ENCODE data around the gene PROCR.

GRCh38 chr20:35171753-35172433, at the start of gene PROCR:
- no peak for TF ChIP-seq CTCF (IDR thresholded peaks at IDR 0.05; ENCODE audit: poor library complexity, severe bottlenecking)
- TF ChIP-seq RAD21 (conservative IDR thresholded peaks at IDR 0.05): no peak
- no peak for TF ChIP-seq SMC3 (conservative IDR thresholded peaks at IDR 0.05; ENCODE audit: poor library complexity)
- no peak for TF ChIP-seq EP300 (conservative IDR thresholded peaks at IDR 0.05; ENCODE audit: poor library complexity, severe bottlenecking)

Measured in neural cell (in vitro differentiated cells).